ENCODE data around the gene C19orf81.

DNA sequence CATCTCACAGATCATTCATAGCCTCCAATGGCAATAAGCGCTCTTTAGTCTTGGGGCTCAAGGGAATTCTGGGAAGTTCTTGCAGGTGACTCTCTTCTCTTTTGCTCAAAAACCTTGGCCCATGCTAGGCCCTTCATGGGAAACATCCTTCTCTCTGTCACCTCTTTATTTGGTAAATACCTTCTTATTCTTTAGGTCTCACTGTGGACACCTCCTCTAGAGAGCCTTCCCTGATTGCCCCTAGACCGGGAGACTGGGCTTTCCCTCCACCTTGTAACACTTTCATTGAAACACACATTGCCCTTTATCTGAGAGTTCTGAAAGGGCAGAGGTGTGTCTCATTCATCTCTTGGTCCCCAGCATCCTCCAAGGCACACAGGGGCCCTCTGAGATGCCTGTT, 1.9 kb downstream of the C19orf81 start:
- TF ChIP-seq, protein P1, sequence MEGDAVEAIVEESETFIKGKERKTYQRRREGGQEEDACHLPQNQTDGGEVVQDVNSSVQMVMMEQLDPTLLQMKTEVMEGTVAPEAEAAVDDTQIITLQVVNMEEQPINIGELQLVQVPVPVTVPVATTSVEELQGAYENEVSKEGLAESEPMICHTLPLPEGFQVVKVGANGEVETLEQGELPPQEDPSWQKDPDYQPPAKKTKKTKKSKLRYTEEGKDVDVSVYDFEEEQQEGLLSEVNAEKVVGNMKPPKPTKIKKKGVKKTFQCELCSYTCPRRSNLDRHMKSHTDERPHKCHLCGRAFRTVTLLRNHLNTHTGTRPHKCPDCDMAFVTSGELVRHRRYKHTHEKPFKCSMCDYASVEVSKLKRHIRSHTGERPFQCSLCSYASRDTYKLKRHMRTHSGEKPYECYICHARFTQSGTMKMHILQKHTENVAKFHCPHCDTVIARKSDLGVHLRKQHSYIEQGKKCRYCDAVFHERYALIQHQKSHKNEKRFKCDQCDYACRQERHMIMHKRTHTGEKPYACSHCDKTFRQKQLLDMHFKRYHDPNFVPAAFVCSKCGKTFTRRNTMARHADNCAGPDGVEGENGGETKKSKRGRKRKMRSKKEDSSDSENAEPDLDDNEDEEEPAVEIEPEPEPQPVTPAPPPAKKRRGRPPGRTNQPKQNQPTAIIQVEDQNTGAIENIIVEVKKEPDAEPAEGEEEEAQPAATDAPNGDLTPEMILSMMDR (IDR thresholded peaks at IDR 0.05; ENCODE audit: poor library complexity, severe bottlenecking): no peak
- TF ChIP-seq POLR2AphosphoS5 (IDR thresholded peaks at IDR 0.05) (no peak), EZH2 (IDR thresholded peaks at IDR 0.05; ENCODE audit: borderline replicate concordance, insufficient read depth, low read length, poor library complexity, severe bottlenecking) (no peak), TAF1 (IDR thresholded peaks at IDR 0.05; ENCODE audit: low read depth) (no peak), RAD21 (conservative IDR thresholded peaks at IDR 0.05) (no peak), MXI1 (conservative IDR thresholded peaks at IDR 0.05; ENCODE audit: poor library complexity, severe bottlenecking) (no peak), EP300 (conservative IDR thresholded peaks at IDR 0.05; ENCODE audit: poor library complexity, severe bottlenecking) (no peak)
